Measurements from ENCODE around the gene EEF2K. TPM values are rescaled to one million over a fixed set of nuclear protein-coding genes. Genes with fewer than 3 reads are reported as not detected.

The EEF2K gene
- total and polyA plus RNA-seq, 2 donors from 2014 or later, result 2.8 to 28.1 TPM

GRCh38 chr16:22322741-22323140 lies 116.7 kb downstream of the EEF2K start:
- H3K4me1 ChIP-seq (ENCODE audit: control insufficient read depth in 2 of 3, insufficient read depth in 2 of 3, low read depth in 1 of 3, low read length in 3 of 3), result peaks cover 0 to 4% (median 0%) of the 10 kb centered on the region in 3 donors
- H3K4me3 ChIP-seq (ENCODE audit: low read length in 3 of 3), result no peak overlapping the region
- H3K9ac ChIP-seq (ENCODE audit: low read length in 3 of 3), result no peak overlapping the region
- peaks cover 0 to 37% (median 8%) of the 10 kb centered on the region in 3 donors for H3K36me3 ChIP-seq (ENCODE audit: control insufficient read depth in 2 of 3, insufficient read depth in 3 of 3, low read length in 3 of 3)
- DNase-seq, result peak in 1 of 5 donors; percentile 17
- no peaks in the 10 kb centered on the region for H3K9me3 ChIP-seq (ENCODE audit: control insufficient read depth in 2 of 3, insufficient read depth in 1 of 3, low read length in 3 of 3)
- TF ChIP-seq CTCF (IDR thresholded peaks at IDR 0.05; ENCODE audit: borderline replicate concordance, extremely low read depth, insufficient read depth), result no peak
- no peak overlapping the region for H3K27ac ChIP-seq (ENCODE audit: low read depth in 2 of 2, low read length in 2 of 2)
- no peaks in the 10 kb centered on the region for H3K27me3 ChIP-seq (ENCODE audit: control insufficient read depth, insufficient read depth, low read length)
- no peak for FAIRE-seq
- intact Hi-C loops (cut with DNase I), result no loop called here

- Histone ChIP-seq H3K9ac (ENCODE audit: low read length in 3 of 3) (no peak overlapping the region), H3K9me3 (ENCODE audit: control insufficient read depth in 2 of 3, insufficient read depth in 1 of 3, low read length in 3 of 3) (no peaks in the 10 kb centered on the region), H3K36me3 (ENCODE audit: control insufficient read depth in 2 of 3, insufficient read depth in 3 of 3, low read length in 3 of 3) (peaks cover 0 to 43% (median 8%) of the 10 kb centered on the region in 3 donors), H3K4me1 (ENCODE audit: control insufficient read depth in 2 of 3, insufficient read depth in 2 of 3, low read depth in 1 of 3, low read length in 3 of 3) (peaks cover 0 to 4% (median 0%) of the 10 kb centered on the region in 3 donors), H3K4me3 (ENCODE audit: low read length in 3 of 3) (no peak overlapping the region), H3K27ac (ENCODE audit: low read depth in 2 of 2, low read length in 2 of 2) (no peak overlapping the region), H3K27me3 (ENCODE audit: control insufficient read depth, insufficient read depth, low read length) (no peaks in the 10 kb centered on the region)
- DNase-seq (peak in 1 of 5 donors; percentile 19), FAIRE-seq (no peak)
- intact Hi-C loops (cut with DNase I), result no loop called here
- no peak for TF ChIP-seq CTCF (IDR thresholded peaks at IDR 0.05; ENCODE audit: borderline replicate concordance, extremely low read depth, insufficient read depth)
These were observed 117.3 kb downstream of the EEF2K start for GRCh38 chr16:22323173-22323958.

GRCh38 chr16:22323959-22324786 lies 118.1 kb downstream of the EEF2K start:
- H3K27me3 ChIP-seq (ENCODE audit: control insufficient read depth, insufficient read depth, low read length), result no peaks in the 10 kb centered on the region
- H3K27ac ChIP-seq (ENCODE audit: low read depth in 2 of 2, low read length in 2 of 2), result no peak overlapping the region
- H3K36me3 ChIP-seq (ENCODE audit: control insufficient read depth in 2 of 3, insufficient read depth in 3 of 3, low read length in 3 of 3), result peaks cover 0 to 48% (median 9%) of the 10 kb centered on the region in 3 donors
- no peaks in the 10 kb centered on the region for H3K9me3 ChIP-seq (ENCODE audit: control insufficient read depth in 2 of 3, insufficient read depth in 1 of 3, low read length in 3 of 3)
- no peak for TF ChIP-seq CTCF (IDR thresholded peaks at IDR 0.05; ENCODE audit: borderline replicate concordance, extremely low read depth, insufficient read depth)
- H3K9ac ChIP-seq (ENCODE audit: low read length in 3 of 3), result no peak overlapping the region
- H3K4me1 ChIP-seq (ENCODE audit: control insufficient read depth in 2 of 3, insufficient read depth in 2 of 3, low read depth in 1 of 3, low read length in 3 of 3), result peaks cover 0 to 4% (median 0%) of the 10 kb centered on the region in 3 donors
- peak in 1 of 5 donors; percentile 22 for DNase-seq
- no peak overlapping the region for H3K4me3 ChIP-seq (ENCODE audit: low read length in 3 of 3)
- no peak for FAIRE-seq
- intact Hi-C loops (cut with DNase I), result no loop called here

Data from kidney (tissue), 14 donors.